ENCODE measurements around the gene TMEM200A. TPM values are rescaled to one million over a fixed set of nuclear protein-coding genes. Genes with fewer than 3 reads are reported as not detected.
"Not testable (repeated sequence)": the region's sequence is repeated elsewhere in the genome, so short reads cannot be mapped to it uniquely, and the experiment has no call there.

The TMEM200A gene
- total and polyA plus RNA-seq, 2 of the 8 experiments (the other 6 are each of a cell fraction or from before 2014, with no cell fraction given): 6.2 to 13.9 TPM

DNA sequence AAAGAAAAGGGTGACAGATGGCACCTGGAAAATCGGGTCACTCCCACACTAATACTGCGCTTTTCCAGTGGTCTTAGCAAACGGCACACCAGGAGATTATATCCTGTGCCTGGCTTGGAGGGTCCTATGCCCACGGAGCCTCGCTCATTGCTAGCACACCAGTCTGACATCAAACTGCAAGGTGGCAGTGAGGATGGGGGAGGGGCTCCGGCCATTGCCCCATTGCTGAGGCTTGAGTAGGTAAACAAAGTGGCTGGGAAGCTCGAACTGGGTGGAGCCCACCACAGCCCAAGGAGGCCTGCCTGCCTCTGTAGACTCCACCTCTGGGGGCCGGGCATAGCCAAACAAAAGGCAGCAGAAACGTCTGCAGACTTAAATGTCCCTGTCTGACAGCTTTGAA, 19.5 kb upstream of the TMEM200A start:
- FAIRE-seq; H2BK12ac ChIP-seq (ENCODE audit: low read depth, low read length); H3K79me1 ChIP-seq (ENCODE audit: low read depth, low read length); H3K4me2 ChIP-seq (ENCODE audit: insufficient read depth in 1 of 2, low read depth in 2 of 2, low read length in 2 of 2); H2BK5ac ChIP-seq (ENCODE audit: low read depth, low read length); H3K56ac ChIP-seq (replicated peaks; ENCODE audit: insufficient read length, low read depth, low read length); H3K4me3 ChIP-seq (ENCODE audit: extremely low read depth in 1 of 4, insufficient read depth in 2 of 4, low read depth in 3 of 4, low read length in 4 of 4); H3K9me3 ChIP-seq (ENCODE audit: insufficient read depth in 2 of 2, low read depth in 1 of 2, low read length in 1 of 2); DNase-seq (ENCODE audit: low read depth in 1 of 2, low spot score in 2 of 2); H3K27me3 ChIP-seq (replicated peaks in 1 of 4; ENCODE audit: control insufficient read depth in 3 of 4, extremely low read depth in 1 of 4, insufficient read depth in 3 of 4, low read length in 3 of 4); H4K91ac ChIP-seq (replicated peaks; ENCODE audit: insufficient read length, low read length); H3K4me1 ChIP-seq (replicated peaks in 1 of 4; ENCODE audit: control insufficient read depth in 3 of 4, insufficient read depth in 4 of 4, low read length in 3 of 4); H2BK20ac ChIP-seq (ENCODE audit: low read length); H4K20me1 ChIP-seq (replicated peaks in 1 of 2; ENCODE audit: control insufficient read depth in 1 of 2, insufficient read depth in 2 of 2, low read length in 2 of 2); H2AFZ ChIP-seq (ENCODE audit: low read length); H3K9ac ChIP-seq (replicated peaks in 1 of 4; ENCODE audit: extremely low read depth in 1 of 4, low read depth in 3 of 4, low read length in 3 of 4); H2BK15ac ChIP-seq (ENCODE audit: low read length); H3K36me3 ChIP-seq (ENCODE audit: control insufficient read depth in 2 of 4, insufficient read depth in 4 of 4, low read length in 3 of 4); H3K79me2 ChIP-seq (ENCODE audit: control insufficient read depth in 1 of 2, insufficient read depth in 2 of 2, low read length in 2 of 2); H4K5ac ChIP-seq (ENCODE audit: insufficient read length, low read depth, low read length); H2AK5ac ChIP-seq (ENCODE audit: low read depth, low read length); H3K4ac ChIP-seq (replicated peaks; ENCODE audit: insufficient read length, low read depth, low read length); H2BK120ac ChIP-seq (replicated peaks; ENCODE audit: low read depth, low read length); H3K23me2 ChIP-seq (ENCODE audit: low read depth, low read length); CTCF ChIA-PET (ENCODE audit: partially characterized antibody); H3K27ac ChIP-seq (ENCODE audit: low read depth, low read length); H3K14ac ChIP-seq (ENCODE audit: insufficient read length); H3K23ac ChIP-seq (ENCODE audit: insufficient read length); H3K18ac ChIP-seq (ENCODE audit: extremely low read depth, low read length); POLR2A ChIA-PET (ENCODE audit: partially characterized antibody); H4K8ac ChIP-seq (ENCODE audit: extremely low read depth, insufficient read depth, low read length): not testable (repeated sequence)
- WGBS, 2 experiments (ENCODE audit: extremely low coverage in 1 of 2, insufficient coverage in 1 of 2, insufficient read length in 1 of 2, insufficient replicate concordance in 2 of 2, low coverage in 1 of 2, low lambda C conversion rate in 2 of 2, missing lambda C conversion rate in 1 of 2): 91% methylated on average over 9 of the region's 9 CpGs; no CpG with 5 or more reads in 1 of the 2 experiments
